ENCODE results near the gene BMAL2.

Gene BMAL2

DNA sequence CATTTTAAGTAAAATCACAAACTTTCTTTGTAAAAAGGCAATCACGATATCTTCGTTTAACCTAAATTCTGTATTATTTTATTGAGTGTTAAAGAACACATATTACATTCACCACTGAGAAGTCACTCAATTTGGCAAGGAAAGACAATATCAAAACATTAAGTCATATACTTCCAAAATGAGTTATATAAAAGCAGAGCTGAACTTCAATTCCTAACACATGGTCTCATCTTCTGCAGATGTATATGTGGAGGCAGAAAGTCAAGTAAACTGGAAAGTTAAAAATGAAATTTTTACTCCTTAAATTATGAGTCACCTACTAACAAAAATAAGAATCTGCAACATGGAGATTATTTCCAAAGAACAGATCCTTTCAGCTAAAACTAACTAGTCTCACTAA, 28.7 kb downstream of the BMAL2 start:
- DNase-seq, result no peak

DNA sequence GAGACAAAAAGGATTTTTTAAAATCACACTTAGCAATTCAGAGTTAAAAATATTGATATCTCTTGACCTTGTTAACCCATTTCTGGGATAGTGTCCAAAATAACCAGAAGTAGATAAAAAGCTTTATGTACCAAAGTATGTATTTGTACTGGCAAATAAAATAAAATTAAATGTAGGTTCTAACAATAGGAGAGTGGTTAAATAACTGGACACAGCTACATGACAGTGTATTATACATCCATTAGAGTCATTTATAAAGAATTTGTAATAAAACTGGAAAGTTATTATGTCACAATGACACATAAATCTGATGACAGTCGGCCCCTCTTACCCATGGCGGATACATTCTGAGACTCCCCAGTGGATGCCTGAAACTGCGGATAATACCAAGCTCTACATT, 34.0 kb downstream of the BMAL2 start:
- peak in 1 of 2 experiments; percentile 41 for DNase-seq

DNA sequence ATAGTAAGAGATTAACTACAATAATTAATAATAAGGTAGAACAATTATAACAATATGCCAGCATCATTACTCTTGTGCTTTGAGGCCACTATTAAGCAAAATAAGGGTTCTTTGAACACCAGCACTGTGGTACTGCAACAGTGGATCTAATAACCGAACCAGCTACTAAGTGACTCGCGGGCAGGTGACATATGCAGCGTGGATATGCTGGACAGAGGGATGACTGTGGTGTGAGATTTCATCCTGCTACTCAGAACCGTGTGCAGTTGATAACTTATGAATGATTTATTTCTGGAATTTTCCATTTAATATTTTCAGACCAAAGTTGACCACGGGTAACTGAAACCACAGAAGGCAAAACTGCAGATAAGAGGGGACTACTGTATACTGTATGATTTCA, 34.4 kb downstream of the BMAL2 start:
- no peak for DNase-seq

DNA sequence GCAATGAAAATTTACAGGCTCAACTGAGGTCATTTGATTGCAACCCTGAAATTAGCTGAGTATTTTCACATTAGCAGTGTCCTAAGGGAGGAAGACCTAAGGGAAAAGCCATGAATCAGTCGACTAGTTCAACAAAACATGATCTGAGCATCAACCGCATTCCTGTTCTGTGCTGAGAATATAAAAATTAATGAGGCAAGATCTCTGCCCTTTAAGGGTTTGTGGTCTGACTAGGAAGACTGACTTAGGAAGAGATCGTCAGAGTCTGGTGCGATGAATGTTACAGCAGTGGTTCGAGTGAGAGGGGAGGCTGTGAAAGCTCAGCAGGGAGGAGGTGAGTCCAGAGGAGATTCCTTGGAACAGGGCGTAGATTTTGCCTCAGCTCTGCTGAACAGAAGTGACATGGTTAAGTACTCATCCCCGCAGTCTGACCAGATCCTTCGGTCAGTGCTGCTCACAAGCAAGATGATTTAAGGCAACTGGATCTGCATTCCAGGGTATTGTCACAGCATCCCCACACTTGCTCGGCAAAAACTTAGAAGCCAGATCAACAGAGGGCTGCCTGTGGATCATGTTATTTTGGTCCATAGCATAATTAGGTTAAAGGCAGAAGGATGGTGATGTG, 49.6 kb downstream of the BMAL2 start:
- no peak for DNase-seq

Data from NCI-H2081 (cell line).